HG03159 (cell line): Measurements from ENCODE around the gene RPRD1B.

ENCODE experiments used
- ATAC-seq: cut with Tn5 transposase; IDR thresholded peaks from one replicate; pipeline ENCODE4 v1.9.1; 2021; ENCODE audit warnings: mild to moderate bottlenecking, moderate library complexity; ENCODE audit not compliant: unreplicated experiment

Gene RPRD1B

GRCh38 chr20:38133680-38134426 is 100.3 kb downstream of the RPRD1B start:
- ATAC-seq, result no peak

- ATAC-seq, result no peak
Measured at GRCh38 chr20:38134427-38135270, 101.1 kb downstream of the RPRD1B start.

- no peak for ATAC-seq
Measured at GRCh38 chr20:38135271-38135650, 101.7 kb downstream of the RPRD1B start.

GRCh38 chr20:38135651-38136420 is 102.3 kb downstream of the RPRD1B start:
- no peak for ATAC-seq

GRCh38 chr20:38136421-38137245 is 103.1 kb downstream of the RPRD1B start:
- no peak for ATAC-seq

GRCh38 chr20:38137441-38138037 is 104.0 kb downstream of the RPRD1B start:
- no peak for ATAC-seq

- ATAC-seq, result no peak
Measured at GRCh38 chr20:38138086-38138778, 104.7 kb downstream of the RPRD1B start.

- no peak for ATAC-seq
Measured at GRCh38 chr20:38139156-38139912, 105.8 kb downstream of the RPRD1B start.

- no peak for ATAC-seq
Measured at GRCh38 chr20:38139977-38140753, 106.6 kb downstream of the RPRD1B start.

GRCh38 chr20:38141204-38141888 is 107.8 kb downstream of the RPRD1B start:
- no peak for ATAC-seq
